Panc1 (cell line): ENCODE data around the gene HRH3. TPM values are rescaled to one million over a fixed set of nuclear protein-coding genes. Genes with fewer than 3 reads are reported as not detected.
A peak's percentile ranks its signal among the peaks of the same experiment; 100 is the strongest.

Experiments used
- ATAC-seq: fragments of 200-7000 bp; cut with Tn5 transposase; 2 replicates; pipeline ENCODE4 v1.9.1; 2020; ENCODE audit warnings: mild to moderate bottlenecking, moderate library complexity
- BruUV-seq: library from RNA; stranded (reverse); fragments of 400-500 nt; replicated peaks from 2 replicates; lab custom pipeline; 2021; lab: Mats Ljungman, UMichigan
- CTCF ChIA-PET: fragments of 300-600 bp; sonication (Branson Sonifier 250); formaldehyde crosslinking; loops from one replicate; lab custom pipeline; 2022; ENCODE audit warnings: antibody characterized with exemption; lab: Charles Lee
- POLR2A ChIA-PET: fragments of 300-600 bp; sonication (Branson Sonifier 250); formaldehyde crosslinking; loops from one replicate; lab custom pipeline; 2022; ENCODE audit warnings: antibody characterized with exemption; lab: Charles Lee
- DNase-seq: peaks from one replicate; pipeline ENCODE4 v3.0.0-alpha.2; 2010; ENCODE audit warnings: low read depth, low spot score
- H3K27ac ChIP-seq: 2 replicates; pipeline ENCODE4 v1.5.1; 2011; ENCODE audit warnings: mild to moderate bottlenecking, low read length, inconsistent platforms
- H3K27me3 ChIP-seq: fragments of 200-500 bp; sonication (Bioruptor generic); 2 replicates; pipeline ENCODE4 v1.6.0; 2014; ENCODE audit warnings: low read length, inconsistent platforms; ENCODE audit not compliant: control insufficient read depth, insufficient read depth
- H3K36me3 ChIP-seq: fragments of 200-500 bp; sonication (Bioruptor generic); 2 replicates; pipeline ENCODE4 v1.5.1; 2014; ENCODE audit warnings: inconsistent platforms, mild to moderate bottlenecking, low read length, moderate library complexity; ENCODE audit not compliant: control insufficient read depth, insufficient read depth
- H3K4me1 ChIP-seq: 2 replicates; pipeline ENCODE4 v1.5.1; 2011; ENCODE audit warnings: inconsistent platforms, mild to moderate bottlenecking, low read length, moderate library complexity; ENCODE audit not compliant: control insufficient read depth, insufficient read depth
- H3K4me3 ChIP-seq, 2 experiments: 2 replicates each; pipeline ENCODE4 v1.5.1; 2011 to 2012; ENCODE audit warnings: low read depth in 2 of 2, low read length in 2 of 2, mild to moderate bottlenecking in 2 of 2, inconsistent platforms in 1 of 2, moderate library complexity in 1 of 2
- H3K9me3 ChIP-seq: fragments of 200-500 bp; sonication (Bioruptor generic); 2 replicates; pipeline ENCODE4 v1.5.1; 2014; ENCODE audit warnings: low read depth, mild to moderate bottlenecking, inconsistent platforms, low read length, moderate library complexity; ENCODE audit not compliant: control insufficient read depth, insufficient read depth
- CTCF ChIP-seq: fragments of 450-650 bp; IDR thresholded peaks from 2 replicates; pipeline ENCODE4 v1.5.1; 2017; ENCODE audit warnings: mild to moderate bottlenecking
- POLR2AphosphoS5 ChIP-seq: IDR thresholded peaks from 2 replicates; pipeline ENCODE4 v1.6.1; 2012; ENCODE audit warnings: mild to moderate bottlenecking, low read depth, low read length, moderate library complexity
- SIN3A ChIP-seq: IDR thresholded peaks from 2 replicates; pipeline ENCODE4 v1.6.1; 2012; ENCODE audit warnings: low read depth, mild to moderate bottlenecking, low read length, moderate library complexity, borderline replicate concordance; ENCODE audit not compliant: insufficient read depth
- TCF7L2 ChIP-seq: IDR thresholded peaks from 2 replicates; pipeline ENCODE4 v1.6.1; 2011; ENCODE audit warnings: mild to moderate bottlenecking, low read depth, low read length, inconsistent platforms
- in situ Hi-C: cut with HindIII; loops from 2 replicates; pipeline ENCODE4 v1.10.0; 2016; ENCODE audit warnings: low sequenced_read_pairs, low pct_unique_long_range_greater_than_20kb
- intact Hi-C: fragments of 100-400 bp; cut with micrococcal nuclease; formaldehyde crosslinking; loops from one replicate; pipeline ENCODE4 v1.10.0; 2022; ENCODE audit not compliant: unreplicated experiment
- total RNA-seq: library from RNA; stranded (reverse); gene quantifications from one replicate; pipeline ENCODE4 v1.2.1, GENCODE V29; 2021; ENCODE audit not compliant: unreplicated experiment
- TF ChIP-seq, protein P1 (sequence below), 2 experiments: IDR thresholded peaks; 2 replicates each; pipeline ENCODE4 v1.6.1; 2011 to 2012; ENCODE audit warnings: low read depth in 2 of 2, control low read depth in 1 of 2, low read length in 1 of 2, mild to moderate bottlenecking in 1 of 2, moderate library complexity in 1 of 2; ENCODE audit not compliant: insufficient read depth in 1 of 2

The HRH3 gene
- total RNA-seq, 1 experiment from 2014 or later = 0.10 TPM

GRCh38 chr20:62237514-62237800, 17.4 kb upstream of the HRH3 start:
- CTCF ChIA-PET = no interaction called here
- BruUV-seq = no TSS peak
- H3K27me3 ChIP-seq = no peaks in the 10 kb centered on the region
- H3K27ac ChIP-seq = peak overlapping the region; percentile 66; the same call in 1 of the 2 replicates
- ATAC-seq (no peak), DNase-seq (no peak)
- in situ Hi-C loops (no loop called here), intact Hi-C loops (no loop called here)
- TF ChIP-seq, protein P1, sequence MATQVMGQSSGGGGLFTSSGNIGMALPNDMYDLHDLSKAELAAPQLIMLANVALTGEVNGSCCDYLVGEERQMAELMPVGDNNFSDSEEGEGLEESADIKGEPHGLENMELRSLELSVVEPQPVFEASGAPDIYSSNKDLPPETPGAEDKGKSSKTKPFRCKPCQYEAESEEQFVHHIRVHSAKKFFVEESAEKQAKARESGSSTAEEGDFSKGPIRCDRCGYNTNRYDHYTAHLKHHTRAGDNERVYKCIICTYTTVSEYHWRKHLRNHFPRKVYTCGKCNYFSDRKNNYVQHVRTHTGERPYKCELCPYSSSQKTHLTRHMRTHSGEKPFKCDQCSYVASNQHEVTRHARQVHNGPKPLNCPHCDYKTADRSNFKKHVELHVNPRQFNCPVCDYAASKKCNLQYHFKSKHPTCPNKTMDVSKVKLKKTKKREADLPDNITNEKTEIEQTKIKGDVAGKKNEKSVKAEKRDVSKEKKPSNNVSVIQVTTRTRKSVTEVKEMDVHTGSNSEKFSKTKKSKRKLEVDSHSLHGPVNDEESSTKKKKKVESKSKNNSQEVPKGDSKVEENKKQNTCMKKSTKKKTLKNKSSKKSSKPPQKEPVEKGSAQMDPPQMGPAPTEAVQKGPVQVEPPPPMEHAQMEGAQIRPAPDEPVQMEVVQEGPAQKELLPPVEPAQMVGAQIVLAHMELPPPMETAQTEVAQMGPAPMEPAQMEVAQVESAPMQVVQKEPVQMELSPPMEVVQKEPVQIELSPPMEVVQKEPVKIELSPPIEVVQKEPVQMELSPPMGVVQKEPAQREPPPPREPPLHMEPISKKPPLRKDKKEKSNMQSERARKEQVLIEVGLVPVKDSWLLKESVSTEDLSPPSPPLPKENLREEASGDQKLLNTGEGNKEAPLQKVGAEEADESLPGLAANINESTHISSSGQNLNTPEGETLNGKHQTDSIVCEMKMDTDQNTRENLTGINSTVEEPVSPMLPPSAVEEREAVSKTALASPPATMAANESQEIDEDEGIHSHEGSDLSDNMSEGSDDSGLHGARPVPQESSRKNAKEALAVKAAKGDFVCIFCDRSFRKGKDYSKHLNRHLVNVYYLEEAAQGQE (IDR thresholded peaks at IDR 0.05; ENCODE audit: insufficient read depth in 1 of 2, low read depth in 2 of 2, low read length in 1 of 2) = no peak
- no peak for TF ChIP-seq POLR2AphosphoS5
- no peak for TF ChIP-seq TCF7L2
- TF ChIP-seq CTCF = no peak
- TF ChIP-seq SIN3A = no peak
- H3K36me3 ChIP-seq = peaks cover 4% of the 10 kb centered on the region; the same call in 1 of the 2 replicates
- H3K9me3 ChIP-seq = no peaks in the 10 kb centered on the region
- POLR2A ChIA-PET = no interaction called here
- 0 out of 2 replicates have a peak, but pooled peaks cover 3% of the 10 kb centered on the region for H3K4me1 ChIP-seq
- H3K4me3 ChIP-seq = peak overlapping the region; percentile 43 to 67

DNA sequence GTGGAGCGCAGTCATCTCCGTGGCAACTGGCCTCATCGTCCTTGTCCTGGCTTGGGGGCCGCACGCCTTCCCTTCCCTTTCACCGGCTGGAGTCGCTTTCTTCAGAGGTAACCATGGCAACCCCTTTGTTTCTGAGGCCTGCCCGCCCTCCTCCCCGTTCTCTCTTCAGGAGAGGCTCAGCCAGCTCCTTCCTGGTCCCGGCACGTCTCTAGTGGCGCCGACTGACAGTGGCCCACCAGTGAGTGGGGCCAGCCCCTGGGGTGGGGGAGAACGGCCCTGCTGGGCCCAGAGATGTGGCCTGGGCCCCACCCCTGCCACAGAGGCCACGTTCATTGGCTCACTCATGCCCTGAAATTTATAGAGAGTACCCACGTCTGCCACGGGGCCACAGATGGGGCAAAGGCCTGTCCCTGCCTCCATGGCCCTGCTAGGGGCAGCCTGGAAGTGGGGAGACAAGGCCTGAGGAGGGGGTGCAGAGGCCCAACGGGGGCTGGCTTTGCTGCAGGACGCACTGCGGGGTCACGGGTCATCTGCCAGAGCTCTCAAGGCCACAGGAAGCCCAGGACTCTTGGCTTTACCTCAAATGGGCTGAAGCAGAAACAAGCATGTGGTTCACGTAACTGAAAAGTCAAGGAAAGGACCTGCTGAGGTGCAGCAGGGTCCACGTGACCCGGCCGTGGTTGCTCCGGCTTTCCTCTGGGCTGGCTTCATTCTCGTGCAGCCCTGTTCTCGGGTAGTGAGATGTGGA, 16.9 kb upstream of the HRH3 start:
- H3K9me3 ChIP-seq = no peaks in the 10 kb centered on the region
- no peak overlapping the region for H3K4me3 ChIP-seq
- intact Hi-C loops = no loop called here
- ChIA-PET CTCF (no interaction called here), POLR2A (no interaction called here)
- in situ Hi-C loops = no loop called here
- ATAC-seq (no peak), DNase-seq (no peak)
- H3K4me1 ChIP-seq = 0 out of 2 replicates have a peak, but pooled peaks cover 3% of the 10 kb centered on the region
- H3K27me3 ChIP-seq = no peaks in the 10 kb centered on the region
- TF ChIP-seq SIN3A (no peak), POLR2AphosphoS5 (no peak), TCF7L2 (no peak)
- TF ChIP-seq, protein P1 (IDR thresholded peaks at IDR 0.05; ENCODE audit: insufficient read depth in 1 of 2, low read depth in 2 of 2, low read length in 1 of 2) = no peak
- no peak overlapping the region for H3K27ac ChIP-seq
- H3K36me3 ChIP-seq = peaks cover 4% of the 10 kb centered on the region; the same call in 1 of the 2 replicates
- BruUV-seq = no TSS peak
